ENCODE data around the gene ISM1. TPM values are rescaled to one million over a fixed set of nuclear protein-coding genes. Genes with fewer than 3 reads are reported as not detected.

Gene ISM1
- total and polyA plus RNA-seq, 2 donors (not counting 1 experiment from before 2014, with no cell fraction given): 0.10 to 0.17 TPM

GRCh38 chr20:13294522-13294921 is 73.4 kb downstream of the ISM1 start:
- Histone ChIP-seq H3K27me3 (ENCODE audit: control insufficient read depth, insufficient read depth, low read length) (no peaks in the 10 kb centered on the region), H3K36me3 (ENCODE audit: control insufficient read depth, insufficient read depth, low read length) (no peaks in the 10 kb centered on the region), H3K79me2 (ENCODE audit: control insufficient read depth, insufficient read depth, low read length) (no peaks in the 10 kb centered on the region), H4K20me1 (ENCODE audit: control insufficient read depth, extremely low read depth, insufficient read depth, low read length) (no peaks in the 10 kb centered on the region), H2AFZ (ENCODE audit: low read length) (no peak overlapping the region), H3K9me3 (ENCODE audit: control insufficient read depth, insufficient read depth, low read depth, low read length) (no peaks in the 10 kb centered on the region), H3K4me3 (replicated peaks in 1 of 4; ENCODE audit: control extremely low read depth in 1 of 4, insufficient read depth in 1 of 4, low read depth in 3 of 4, low read length in 4 of 4) (no peak overlapping the region), H3K27ac (ENCODE audit: insufficient read depth, low read length) (no peak overlapping the region), H3K4me1 (ENCODE audit: control insufficient read depth, extremely low read depth, insufficient read depth, low read length) (no peaks in the 10 kb centered on the region), H3K9ac (ENCODE audit: insufficient read depth, low read length) (no peak overlapping the region), H3K4me2 (ENCODE audit: extremely low read depth, insufficient read depth, low read length) (no peak overlapping the region)
- DNase-seq (ENCODE audit: low read depth in 2 of 2): no peak
- TF ChIP-seq EZH2 (IDR thresholded peaks at IDR 0.05; ENCODE audit: low read length, missing control alignments) (no peak), CTCF (conservative IDR thresholded peaks at IDR 0.05 in 1 of 2, IDR thresholded peaks at IDR 0.05 in 1 of 2; ENCODE audit: low read depth in 1 of 2, low read length in 2 of 2) (no peak)

GRCh38 chr20:13295637-13296036 is 74.6 kb downstream of the ISM1 start:
- Histone ChIP-seq H3K4me1 (ENCODE audit: control insufficient read depth, extremely low read depth, insufficient read depth, low read length) (no peaks in the 10 kb centered on the region), H2AFZ (ENCODE audit: low read length) (no peak overlapping the region), H3K79me2 (ENCODE audit: control insufficient read depth, insufficient read depth, low read length) (no peaks in the 10 kb centered on the region), H3K4me3 (replicated peaks in 1 of 4; ENCODE audit: control extremely low read depth in 1 of 4, insufficient read depth in 1 of 4, low read depth in 3 of 4, low read length in 4 of 4) (no peak overlapping the region), H4K20me1 (ENCODE audit: control insufficient read depth, extremely low read depth, insufficient read depth, low read length) (no peaks in the 10 kb centered on the region), H3K27ac (ENCODE audit: insufficient read depth, low read length) (no peak overlapping the region), H3K9me3 (ENCODE audit: control insufficient read depth, insufficient read depth, low read depth, low read length) (no peaks in the 10 kb centered on the region), H3K4me2 (ENCODE audit: extremely low read depth, insufficient read depth, low read length) (no peak overlapping the region), H3K9ac (ENCODE audit: insufficient read depth, low read length) (no peak overlapping the region), H3K36me3 (ENCODE audit: control insufficient read depth, insufficient read depth, low read length) (no peaks in the 10 kb centered on the region), H3K27me3 (ENCODE audit: control insufficient read depth, insufficient read depth, low read length) (no peaks in the 10 kb centered on the region)
- no peak for DNase-seq (ENCODE audit: low read depth in 2 of 2)
- TF ChIP-seq CTCF (conservative IDR thresholded peaks at IDR 0.05 in 1 of 2, IDR thresholded peaks at IDR 0.05 in 1 of 2; ENCODE audit: low read depth in 1 of 2, low read length in 2 of 2) (no peak), EZH2 (IDR thresholded peaks at IDR 0.05; ENCODE audit: low read length, missing control alignments) (no peak)

- TF ChIP-seq EZH2 (IDR thresholded peaks at IDR 0.05; ENCODE audit: low read length, missing control alignments): no peak
- Histone ChIP-seq H3K9me3 (ENCODE audit: control insufficient read depth, insufficient read depth, low read depth, low read length) (no peaks in the 10 kb centered on the region), H3K9ac (ENCODE audit: insufficient read depth, low read length) (no peak overlapping the region), H3K79me2 (ENCODE audit: control insufficient read depth, insufficient read depth, low read length) (no peaks in the 10 kb centered on the region), H3K4me3 (replicated peaks in 1 of 4; ENCODE audit: control extremely low read depth in 1 of 4, insufficient read depth in 1 of 4, low read depth in 3 of 4, low read length in 4 of 4) (no peak overlapping the region), H3K27me3 (ENCODE audit: control insufficient read depth, insufficient read depth, low read length) (no peaks in the 10 kb centered on the region), H4K20me1 (ENCODE audit: control insufficient read depth, extremely low read depth, insufficient read depth, low read length) (no peaks in the 10 kb centered on the region), H3K4me2 (ENCODE audit: extremely low read depth, insufficient read depth, low read length) (no peak overlapping the region), H3K4me1 (ENCODE audit: control insufficient read depth, extremely low read depth, insufficient read depth, low read length) (no peaks in the 10 kb centered on the region), H2AFZ (ENCODE audit: low read length) (no peak overlapping the region), H3K27ac (ENCODE audit: insufficient read depth, low read length) (no peak overlapping the region), H3K36me3 (ENCODE audit: control insufficient read depth, insufficient read depth, low read length) (no peaks in the 10 kb centered on the region)
- no peak for DNase-seq (ENCODE audit: low read depth in 2 of 2)
These were observed 75.0 kb downstream of the ISM1 start for GRCh38 chr20:13296070-13296469.
